GM12873 (cell line): ENCODE results near the gene FAM81A.

Source experiments
- TF ChIP-seq, protein P1 (sequence below): IDR thresholded peaks from 2 replicates; pipeline ENCODE4 v1.5.1; 2012; ENCODE audit warnings: low read depth, mild to moderate bottlenecking, moderate library complexity, low read length, control low read depth; ENCODE audit not compliant: insufficient read depth; ENCODE audit errors: missing control alignments

The FAM81A gene

DNA sequence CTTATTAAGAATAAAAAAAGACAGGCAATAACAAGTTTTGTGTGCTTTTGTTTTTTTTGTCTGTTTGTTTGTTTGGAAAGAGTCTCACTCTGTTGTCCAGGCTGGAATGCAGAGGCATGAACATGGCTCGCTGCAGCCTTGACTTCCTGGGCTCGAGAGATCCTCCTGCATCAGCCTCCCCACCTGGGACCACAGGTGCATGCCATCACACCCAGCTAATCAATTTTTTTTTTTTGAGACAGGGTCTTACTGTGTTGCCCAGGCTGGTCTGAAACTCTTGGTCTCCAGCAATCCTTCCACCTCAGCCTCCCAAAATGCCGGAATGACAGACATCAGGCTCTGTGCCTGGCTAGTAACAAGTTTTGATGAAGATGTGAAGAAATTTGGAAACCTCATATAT lies 100.5 kb downstream of the FAM81A start:
- TF ChIP-seq, protein P1, sequence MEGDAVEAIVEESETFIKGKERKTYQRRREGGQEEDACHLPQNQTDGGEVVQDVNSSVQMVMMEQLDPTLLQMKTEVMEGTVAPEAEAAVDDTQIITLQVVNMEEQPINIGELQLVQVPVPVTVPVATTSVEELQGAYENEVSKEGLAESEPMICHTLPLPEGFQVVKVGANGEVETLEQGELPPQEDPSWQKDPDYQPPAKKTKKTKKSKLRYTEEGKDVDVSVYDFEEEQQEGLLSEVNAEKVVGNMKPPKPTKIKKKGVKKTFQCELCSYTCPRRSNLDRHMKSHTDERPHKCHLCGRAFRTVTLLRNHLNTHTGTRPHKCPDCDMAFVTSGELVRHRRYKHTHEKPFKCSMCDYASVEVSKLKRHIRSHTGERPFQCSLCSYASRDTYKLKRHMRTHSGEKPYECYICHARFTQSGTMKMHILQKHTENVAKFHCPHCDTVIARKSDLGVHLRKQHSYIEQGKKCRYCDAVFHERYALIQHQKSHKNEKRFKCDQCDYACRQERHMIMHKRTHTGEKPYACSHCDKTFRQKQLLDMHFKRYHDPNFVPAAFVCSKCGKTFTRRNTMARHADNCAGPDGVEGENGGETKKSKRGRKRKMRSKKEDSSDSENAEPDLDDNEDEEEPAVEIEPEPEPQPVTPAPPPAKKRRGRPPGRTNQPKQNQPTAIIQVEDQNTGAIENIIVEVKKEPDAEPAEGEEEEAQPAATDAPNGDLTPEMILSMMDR, result no peak

DNA sequence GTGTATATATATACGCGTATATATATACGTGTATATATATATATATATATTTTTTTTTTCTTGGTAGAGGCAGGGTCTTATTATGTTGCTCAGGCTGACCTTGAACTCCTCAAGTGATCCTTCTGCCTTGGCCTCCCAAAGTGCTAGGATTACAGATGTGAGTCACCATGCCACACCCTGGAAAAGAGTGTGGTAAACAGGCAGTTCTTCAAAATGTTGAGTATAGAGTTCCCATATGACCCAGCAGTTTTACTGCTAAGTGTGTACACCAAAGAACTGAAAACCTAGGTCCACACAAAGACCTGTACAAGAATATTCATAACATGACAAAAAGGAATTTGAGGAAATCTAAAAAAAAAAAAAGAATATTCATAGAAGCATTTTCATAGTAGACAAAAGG lies 101.8 kb downstream of the FAM81A start:
- TF ChIP-seq, protein P1, result no peak

DNA sequence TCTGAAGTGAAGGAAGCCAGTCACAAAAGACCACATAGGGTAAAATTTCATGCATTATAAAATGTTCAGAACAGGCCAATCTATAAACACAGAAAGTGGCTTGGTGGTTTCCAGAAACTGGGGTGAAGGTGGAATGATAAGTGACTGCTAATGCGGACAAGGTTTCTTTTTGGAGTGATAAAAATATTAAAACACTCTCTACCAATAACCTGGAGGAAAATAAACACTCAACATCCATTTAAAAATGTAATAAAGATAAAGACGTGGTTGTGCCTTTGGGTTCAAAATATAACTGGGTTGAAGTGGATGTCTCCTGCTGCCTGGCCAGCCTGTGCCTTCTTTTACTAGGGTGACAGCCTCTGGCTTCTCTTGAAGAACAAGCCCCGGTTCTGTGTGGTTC lies 102.7 kb downstream of the FAM81A start:
- TF ChIP-seq, protein P1, result no peak

DNA sequence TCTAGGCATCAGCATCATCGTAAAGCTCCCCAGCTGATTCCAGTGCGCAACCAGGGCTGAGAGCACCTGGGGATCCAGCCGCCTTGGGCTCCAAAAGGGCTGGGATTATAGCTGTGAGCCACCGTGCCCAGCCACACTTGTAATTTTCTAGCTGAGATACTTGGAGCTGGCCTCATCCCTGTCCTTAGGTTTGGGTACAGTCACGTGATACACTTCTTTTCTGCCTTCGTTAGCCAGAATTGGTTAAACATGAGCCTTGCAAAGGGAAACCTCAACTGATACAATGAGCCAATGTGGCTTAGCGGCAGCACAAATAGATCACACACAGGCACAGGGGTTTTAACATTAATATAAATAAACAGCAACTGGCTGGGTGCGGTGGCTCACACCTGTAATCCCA lies 103.8 kb downstream of the FAM81A start:
- TF ChIP-seq, protein P1, result no peak

DNA sequence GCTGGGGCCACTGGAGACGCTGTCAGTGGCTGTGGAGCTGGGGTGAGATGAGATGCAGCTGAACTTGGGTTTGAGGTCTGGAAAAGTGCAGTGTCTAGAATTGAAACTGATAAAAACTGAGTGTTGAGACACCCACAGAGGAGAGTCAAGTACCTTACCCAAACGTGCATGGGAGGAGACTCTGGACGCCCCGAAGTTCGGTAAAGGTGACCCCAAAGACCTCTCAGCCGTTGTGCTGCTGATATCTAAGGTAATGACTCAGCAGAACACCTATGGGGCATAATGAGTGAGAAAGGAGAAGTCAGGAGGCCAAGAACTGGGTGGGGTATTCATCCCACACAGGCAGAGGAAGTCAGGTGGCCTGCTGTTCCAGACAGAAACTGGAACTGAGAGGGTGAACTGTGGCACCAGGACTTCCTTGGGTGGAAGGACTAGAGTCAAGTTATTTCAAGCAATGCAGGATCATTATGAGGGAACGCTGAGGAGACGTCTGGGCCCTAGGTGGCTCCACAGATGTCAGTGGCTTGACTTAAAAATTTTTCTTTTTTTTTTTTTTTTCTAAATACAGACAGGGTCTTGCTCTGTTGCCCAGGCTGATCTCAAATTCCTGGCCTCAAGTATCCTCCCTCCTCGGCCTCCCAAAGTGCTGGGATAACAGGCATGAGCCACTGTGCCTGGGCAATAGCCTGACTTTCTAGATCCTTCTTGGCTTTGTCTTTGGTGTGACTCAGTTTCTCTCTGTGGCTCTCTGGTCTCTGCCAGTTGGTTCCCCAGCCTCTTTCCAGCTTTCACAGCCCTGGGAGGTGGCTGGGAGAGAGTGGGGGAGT lies 105.9 kb downstream of the FAM81A start:
- TF ChIP-seq, protein P1, result peak; percentile 4

DNA sequence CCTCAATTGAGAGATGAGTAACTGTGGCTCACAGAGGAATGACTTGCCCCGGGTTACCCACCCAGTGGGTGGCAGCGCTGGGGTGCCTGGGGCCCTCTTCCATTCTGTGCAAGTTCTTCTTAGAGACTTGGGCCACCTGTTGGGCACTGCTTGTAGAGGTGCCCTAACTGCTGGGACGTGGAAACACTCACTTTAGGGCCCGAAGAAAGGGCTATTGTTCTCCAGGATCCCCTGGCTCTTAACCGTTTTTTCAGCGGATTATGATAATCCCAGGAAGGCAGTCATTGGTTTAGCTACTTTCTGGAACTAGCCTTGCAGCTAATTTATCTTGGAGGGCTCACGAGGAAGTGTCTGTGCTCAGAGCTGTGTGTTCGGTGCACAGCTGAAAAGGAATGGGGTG lies 107.6 kb downstream of the FAM81A start:
- TF ChIP-seq, protein P1, result no peak

DNA sequence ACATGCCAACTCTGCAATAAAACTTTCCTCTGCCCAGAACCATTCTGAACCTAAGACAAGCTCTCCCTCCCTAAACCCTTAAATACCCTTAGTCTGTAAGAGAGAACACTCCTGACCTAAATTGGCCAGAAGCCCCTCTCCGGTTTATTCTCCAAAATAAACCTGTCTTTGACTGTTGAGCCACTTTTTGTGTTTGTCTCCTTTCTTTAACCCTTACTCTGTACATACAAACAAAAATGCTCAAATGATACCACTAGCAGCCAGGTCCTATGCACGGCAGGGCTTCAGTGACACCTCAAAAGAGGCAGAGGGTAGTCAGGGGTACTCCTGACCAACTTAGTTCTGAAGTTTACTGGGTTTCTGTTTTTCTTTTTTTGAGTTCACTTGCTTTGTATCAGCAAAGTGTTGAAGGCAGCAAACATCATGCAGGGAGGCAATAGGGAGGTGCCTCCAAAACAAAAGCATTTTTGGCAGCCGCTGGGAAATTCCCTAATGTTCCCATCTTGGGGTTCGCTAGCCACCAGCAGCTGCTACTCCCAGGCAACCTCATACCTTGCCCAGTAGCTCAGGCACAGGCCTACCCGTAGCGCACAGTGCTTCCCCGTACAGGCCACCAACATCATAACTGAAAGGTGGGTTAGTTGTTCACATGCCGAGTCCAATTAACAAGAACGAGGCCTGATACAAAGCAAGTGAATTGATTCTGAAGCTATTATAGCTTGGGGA lies 110.7 kb downstream of the FAM81A start:
- TF ChIP-seq, protein P1, result no peak
